PFSK-1 (cell line): ENCODE results near the gene NPAS2.

Source experiments
- FOXP2 ChIP-seq: optimal IDR thresholded peaks from 2 replicates; pipeline ENCODE3; 2011; ENCODE audit warnings: borderline replicate concordance, control low read depth, inconsistent platforms; ENCODE audit not compliant: insufficient read depth; ENCODE audit errors: extremely low read length, extremely low read depth
- POLR2AphosphoS5 ChIP-seq: IDR thresholded peaks from 2 replicates; pipeline ENCODE4 v1.6.1; 2012; ENCODE audit warnings: low read depth, mild to moderate bottlenecking, control low read depth, low read length, moderate library complexity
- TAF1 ChIP-seq: IDR thresholded peaks from 2 replicates; pipeline ENCODE4 v1.6.1; 2012; ENCODE audit warnings: low read length, control low read depth, borderline replicate concordance; ENCODE audit not compliant: insufficient read depth
- TF ChIP-seq, protein P1 (sequence below), 2 experiments: IDR thresholded peaks; 2 replicates each; pipeline versions ENCODE4 v1.6.1 to v1.8.0; 2011 to 2012; ENCODE audit warnings: low read depth in 2 of 2, low read length in 2 of 2, control low read depth in 1 of 2, inconsistent platforms in 1 of 2, mild to moderate bottlenecking in 1 of 2, moderate library complexity in 1 of 2; ENCODE audit not compliant: insufficient read depth in 1 of 2

DNA sequence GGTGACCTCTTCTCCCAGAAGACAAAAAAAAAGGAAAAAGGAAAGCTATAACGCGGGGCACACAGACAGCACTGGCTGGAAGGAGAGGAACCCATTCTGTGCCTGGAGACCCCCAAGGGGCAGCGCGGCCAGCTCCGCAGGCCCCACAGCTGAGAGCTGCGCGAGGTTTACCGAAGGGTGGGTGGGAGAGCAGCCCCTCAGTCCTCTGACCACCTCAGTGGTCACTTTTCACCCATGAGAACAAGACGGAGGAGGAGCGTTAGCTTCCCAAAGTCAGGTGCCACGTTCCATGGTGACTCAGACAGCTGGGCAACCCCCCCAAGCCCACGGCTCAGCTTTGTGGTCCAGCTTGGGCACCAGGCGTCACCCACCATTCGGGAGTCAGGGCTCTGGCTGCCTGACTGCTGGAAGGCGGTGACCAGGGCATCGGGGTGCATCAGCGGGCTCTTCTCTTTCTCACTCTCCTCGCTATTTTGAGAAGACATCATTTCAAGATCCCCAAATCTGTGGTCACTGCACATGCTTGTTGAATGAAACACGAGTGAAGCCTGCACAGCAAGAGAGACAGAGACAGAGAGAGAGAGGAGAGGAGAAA is 217.3 kb downstream of the NPAS2 start:
- TF ChIP-seq TAF1: no peak
- no peak for TF ChIP-seq FOXP2
- TF ChIP-seq, protein P1, sequence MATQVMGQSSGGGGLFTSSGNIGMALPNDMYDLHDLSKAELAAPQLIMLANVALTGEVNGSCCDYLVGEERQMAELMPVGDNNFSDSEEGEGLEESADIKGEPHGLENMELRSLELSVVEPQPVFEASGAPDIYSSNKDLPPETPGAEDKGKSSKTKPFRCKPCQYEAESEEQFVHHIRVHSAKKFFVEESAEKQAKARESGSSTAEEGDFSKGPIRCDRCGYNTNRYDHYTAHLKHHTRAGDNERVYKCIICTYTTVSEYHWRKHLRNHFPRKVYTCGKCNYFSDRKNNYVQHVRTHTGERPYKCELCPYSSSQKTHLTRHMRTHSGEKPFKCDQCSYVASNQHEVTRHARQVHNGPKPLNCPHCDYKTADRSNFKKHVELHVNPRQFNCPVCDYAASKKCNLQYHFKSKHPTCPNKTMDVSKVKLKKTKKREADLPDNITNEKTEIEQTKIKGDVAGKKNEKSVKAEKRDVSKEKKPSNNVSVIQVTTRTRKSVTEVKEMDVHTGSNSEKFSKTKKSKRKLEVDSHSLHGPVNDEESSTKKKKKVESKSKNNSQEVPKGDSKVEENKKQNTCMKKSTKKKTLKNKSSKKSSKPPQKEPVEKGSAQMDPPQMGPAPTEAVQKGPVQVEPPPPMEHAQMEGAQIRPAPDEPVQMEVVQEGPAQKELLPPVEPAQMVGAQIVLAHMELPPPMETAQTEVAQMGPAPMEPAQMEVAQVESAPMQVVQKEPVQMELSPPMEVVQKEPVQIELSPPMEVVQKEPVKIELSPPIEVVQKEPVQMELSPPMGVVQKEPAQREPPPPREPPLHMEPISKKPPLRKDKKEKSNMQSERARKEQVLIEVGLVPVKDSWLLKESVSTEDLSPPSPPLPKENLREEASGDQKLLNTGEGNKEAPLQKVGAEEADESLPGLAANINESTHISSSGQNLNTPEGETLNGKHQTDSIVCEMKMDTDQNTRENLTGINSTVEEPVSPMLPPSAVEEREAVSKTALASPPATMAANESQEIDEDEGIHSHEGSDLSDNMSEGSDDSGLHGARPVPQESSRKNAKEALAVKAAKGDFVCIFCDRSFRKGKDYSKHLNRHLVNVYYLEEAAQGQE (IDR thresholded peaks at IDR 0.05; ENCODE audit: insufficient read depth in 1 of 2, low read depth in 2 of 2, low read length in 2 of 2): no peak
- no peak for TF ChIP-seq POLR2AphosphoS5
